Rectal smooth muscle tissue (tissue), 1 donor: Measurements from ENCODE around the gene BDNF.

Experiments
- H3K27ac ChIP-seq: one replicate; pipeline ENCODE4 v1.7.0; 2013; ENCODE audit warnings: low read depth, low read length, inconsistent platforms
- H3K27me3 ChIP-seq: one replicate; pipeline ENCODE4 v1.7.0; 2013; ENCODE audit warnings: low read length; ENCODE audit not compliant: control insufficient read depth, insufficient read depth
- H3K36me3 ChIP-seq: one replicate; pipeline ENCODE4 v1.7.0; 2013; ENCODE audit warnings: low read length; ENCODE audit not compliant: control insufficient read depth, insufficient read depth
- H3K4me1 ChIP-seq: one replicate; pipeline ENCODE4 v1.7.0; 2013; ENCODE audit warnings: low read length; ENCODE audit not compliant: control insufficient read depth, insufficient read depth
- H3K4me3 ChIP-seq: one replicate; pipeline ENCODE4 v1.7.0; 2013; ENCODE audit warnings: low read length
- H3K9ac ChIP-seq: one replicate; pipeline ENCODE4 v1.7.0; 2013; ENCODE audit warnings: low read length

BDNF gene

DNA sequence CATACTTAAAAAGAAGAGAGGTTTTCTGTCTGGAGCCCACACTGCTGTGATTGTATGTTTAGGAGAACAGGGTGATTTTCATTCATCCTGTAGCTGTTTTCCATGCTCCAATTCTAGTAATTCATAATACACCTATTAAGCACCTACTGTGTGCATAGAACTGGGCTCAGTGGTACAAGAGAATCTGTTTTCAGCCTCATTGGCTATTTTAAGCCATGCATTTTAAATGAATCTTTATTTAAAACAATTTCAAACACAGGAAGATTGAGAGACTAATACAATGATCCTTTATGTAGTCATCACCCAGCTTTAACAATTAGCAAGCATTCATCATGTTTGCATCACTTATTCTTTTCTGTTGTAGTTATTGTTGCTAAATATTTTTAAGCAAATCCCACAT is 86.2 kb downstream of the BDNF start:
- no peak overlapping the region for H3K27ac ChIP-seq
- H3K4me3 ChIP-seq: no peak overlapping the region
- H3K9ac ChIP-seq: no peak overlapping the region
- no peaks in the 10 kb centered on the region for H3K27me3 ChIP-seq
- H3K4me1 ChIP-seq: no peaks in the 10 kb centered on the region
- H3K36me3 ChIP-seq: no peaks in the 10 kb centered on the region

DNA sequence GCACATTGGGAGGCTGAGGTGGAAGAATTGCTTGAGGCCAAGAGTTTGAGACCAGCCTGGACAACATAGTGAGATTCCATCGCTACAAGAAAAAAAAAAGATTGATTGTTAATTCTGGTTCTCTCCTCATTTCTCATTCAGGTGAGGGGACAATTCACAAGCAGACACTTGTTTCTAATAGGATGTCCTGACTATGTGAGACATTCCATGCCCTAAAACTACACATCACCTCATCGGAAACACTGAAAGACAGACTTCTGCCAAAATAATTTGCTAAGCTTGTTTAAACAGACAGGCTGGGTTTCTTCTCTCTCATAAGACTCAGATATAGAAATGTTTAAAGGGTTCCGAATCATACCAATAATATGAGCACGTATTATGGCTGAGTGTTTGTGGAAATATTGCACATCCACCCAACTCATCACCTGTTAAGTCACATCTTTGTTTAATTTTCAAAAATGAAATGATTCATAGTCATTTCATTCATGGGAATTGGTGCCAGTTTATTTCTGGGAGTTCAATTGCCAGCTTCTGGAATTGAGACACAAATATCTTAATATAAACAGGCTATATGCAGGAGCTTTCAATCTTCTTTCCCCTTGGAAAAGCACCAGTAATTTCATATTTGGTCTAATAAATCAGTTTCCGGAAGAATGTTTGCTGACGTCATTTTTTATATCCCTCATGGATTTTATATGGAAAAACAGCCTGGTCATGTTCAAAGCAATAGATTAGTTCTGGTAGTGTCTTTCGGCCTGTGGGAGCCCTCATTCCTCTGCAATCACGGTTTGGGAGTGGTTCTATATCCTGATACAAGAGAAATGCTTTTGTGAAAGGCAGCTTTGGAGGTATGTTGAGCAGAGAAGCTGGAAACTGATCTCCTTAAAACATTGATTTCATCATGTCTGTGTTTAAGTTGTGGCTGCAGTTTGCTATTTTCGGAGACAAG is 87.0 kb downstream of the BDNF start:
- Histone ChIP-seq H3K27ac (no peak overlapping the region), H3K4me3 (no peak overlapping the region), H3K36me3 (no peaks in the 10 kb centered on the region)

DNA sequence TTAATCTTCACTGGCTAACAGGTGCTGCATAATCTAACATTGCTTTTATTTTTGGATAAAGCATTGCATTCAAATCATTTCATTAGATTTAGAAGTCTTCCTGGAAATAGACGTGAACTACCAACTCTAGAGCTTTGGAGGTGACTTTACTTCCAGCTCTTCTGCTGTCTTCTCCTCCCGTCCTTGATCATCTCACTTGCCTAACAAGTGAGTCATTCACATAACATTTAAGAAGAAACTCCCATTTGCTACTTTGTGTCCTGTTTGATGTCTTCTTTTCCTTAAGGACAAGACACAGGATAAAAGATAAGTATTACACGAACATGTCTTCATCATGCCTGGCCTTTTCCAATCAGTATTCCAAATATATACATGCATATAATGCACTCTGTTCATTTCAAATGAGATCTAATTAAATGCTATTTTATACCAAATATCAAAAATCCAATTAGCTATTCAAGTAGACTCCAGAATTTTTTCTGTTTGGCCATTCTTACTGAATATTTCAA is 88.3 kb downstream of the BDNF start:
- Histone ChIP-seq H3K27ac (no peak overlapping the region), H3K4me1 (no peaks in the 10 kb centered on the region), H3K36me3 (no peaks in the 10 kb centered on the region), H3K4me3 (no peak overlapping the region), H3K9ac (no peak overlapping the region), H3K27me3 (no peaks in the 10 kb centered on the region)

More for the DNA sequence above, 87.0 kb downstream of the BDNF start:
- Histone ChIP-seq H3K4me1 (no peaks in the 10 kb centered on the region), H3K9ac (no peak overlapping the region), H3K27me3 (no peaks in the 10 kb centered on the region)

DNA sequence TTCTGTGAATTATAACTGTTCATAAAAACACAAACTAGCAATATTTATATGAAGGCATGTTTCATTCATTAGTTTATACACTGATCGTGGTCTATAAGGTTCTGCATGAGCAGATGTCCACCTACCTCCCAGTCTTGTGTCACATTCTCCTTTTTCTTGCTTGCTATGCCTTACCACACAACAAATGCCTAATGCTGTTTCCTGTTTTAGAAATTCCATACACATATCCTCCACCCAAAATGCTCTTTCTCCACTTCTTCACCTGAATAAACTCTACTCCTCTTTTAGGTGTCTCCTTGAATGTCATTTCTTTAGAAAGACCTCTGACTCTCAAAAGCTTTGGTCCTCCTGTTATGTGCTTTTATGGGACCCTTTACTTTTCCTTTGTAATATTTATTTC is 88.9 kb downstream of the BDNF start:
- Histone ChIP-seq H3K27ac (no peak overlapping the region), H3K27me3 (no peaks in the 10 kb centered on the region), H3K36me3 (no peaks in the 10 kb centered on the region), H3K4me3 (no peak overlapping the region), H3K9ac (no peak overlapping the region), H3K4me1 (no peaks in the 10 kb centered on the region)

DNA sequence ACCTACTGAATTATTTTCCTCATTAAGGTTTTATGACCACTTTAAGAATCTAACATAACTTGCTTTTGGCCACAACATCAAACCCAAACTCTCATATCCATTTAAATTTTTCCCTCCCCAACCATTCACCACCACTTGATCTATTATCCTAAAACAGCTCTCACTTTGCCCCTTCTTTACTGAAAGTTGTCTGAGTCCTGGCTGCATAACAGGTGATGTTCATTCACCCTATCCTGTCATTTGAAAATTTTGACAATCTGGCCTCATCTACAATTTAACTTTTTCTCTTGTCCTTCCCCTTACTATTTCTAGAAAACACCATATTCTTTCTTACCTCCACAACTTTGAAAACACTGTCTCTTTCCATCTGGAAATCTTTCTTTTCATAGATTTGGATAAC is 89.3 kb downstream of the BDNF start:
- Histone ChIP-seq H3K4me1 (no peaks in the 10 kb centered on the region), H3K27ac (no peak overlapping the region), H3K36me3 (no peaks in the 10 kb centered on the region), H3K4me3 (no peak overlapping the region), H3K9ac (no peak overlapping the region), H3K27me3 (no peaks in the 10 kb centered on the region)

DNA sequence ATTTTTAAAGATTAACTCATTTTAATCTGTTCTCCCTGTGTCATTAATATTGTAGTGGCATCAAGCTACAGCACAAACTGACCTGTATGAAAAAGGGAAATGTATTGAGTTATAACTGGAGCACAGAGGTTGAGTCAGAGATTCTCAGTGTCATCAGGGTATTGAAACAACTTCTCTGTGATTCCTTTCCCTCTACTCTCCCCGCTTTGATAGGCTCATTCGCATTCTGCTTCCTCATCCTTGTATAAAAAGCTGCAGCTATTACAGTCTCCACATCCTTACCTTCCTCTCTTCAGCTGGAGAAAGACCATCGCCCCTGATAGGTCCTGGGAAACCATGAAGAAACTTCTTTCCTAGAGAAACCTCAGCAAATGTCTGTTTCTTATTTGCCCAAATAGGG is 90.0 kb downstream of the BDNF start:
- Histone ChIP-seq H3K36me3 (no peaks in the 10 kb centered on the region), H3K27ac (no peak overlapping the region), H3K27me3 (no peaks in the 10 kb centered on the region), H3K9ac (no peak overlapping the region), H3K4me3 (no peak overlapping the region), H3K4me1 (no peaks in the 10 kb centered on the region)

DNA sequence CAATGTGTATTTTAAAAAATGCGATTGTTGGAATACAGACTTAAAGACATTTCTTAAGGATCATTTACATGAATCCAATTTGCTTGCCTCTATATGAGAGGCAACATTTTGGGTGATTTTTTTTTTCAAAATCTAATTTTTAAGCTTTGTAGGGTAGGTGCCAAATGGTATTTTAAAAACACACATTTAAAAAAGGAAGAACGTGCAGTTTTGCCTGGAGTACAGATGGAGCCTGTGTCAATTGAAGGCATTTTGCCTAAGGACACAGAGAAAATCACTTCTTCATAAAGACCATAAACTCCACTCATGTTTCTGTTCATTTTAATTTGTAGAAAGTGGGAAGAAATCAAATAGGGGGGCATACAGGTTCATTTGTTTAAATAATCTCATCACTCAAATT is 91.3 kb downstream of the BDNF start:
- H3K4me3 ChIP-seq: no peak overlapping the region
- no peak overlapping the region for H3K9ac ChIP-seq
- H3K27me3 ChIP-seq: no peaks in the 10 kb centered on the region
- no peak overlapping the region for H3K27ac ChIP-seq
- no peaks in the 10 kb centered on the region for H3K4me1 ChIP-seq
- H3K36me3 ChIP-seq: no peaks in the 10 kb centered on the region

DNA sequence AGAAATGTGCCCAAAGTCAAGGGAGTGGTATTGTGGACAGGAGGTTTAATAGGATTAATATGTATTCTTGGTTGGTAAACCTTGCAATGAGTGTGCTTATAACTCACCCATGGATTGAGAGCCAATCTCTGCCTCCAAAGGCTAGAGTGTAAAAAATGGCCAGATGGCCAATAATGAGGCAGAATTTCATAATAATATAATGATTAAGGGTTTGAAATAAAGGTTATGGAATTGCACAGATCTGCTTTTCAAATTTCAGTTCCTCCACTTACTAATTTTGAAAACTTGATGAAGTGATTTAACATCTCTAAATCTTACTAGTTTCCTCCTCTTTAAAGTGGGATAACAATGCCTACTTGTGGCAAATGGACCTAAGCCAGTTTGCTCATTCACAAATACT is 94.8 kb downstream of the BDNF start:
- no peaks in the 10 kb centered on the region for H3K27me3 ChIP-seq
- no peaks in the 10 kb centered on the region for H3K36me3 ChIP-seq
- no peaks in the 10 kb centered on the region for H3K4me1 ChIP-seq
- no peak overlapping the region for H3K9ac ChIP-seq
- no peak overlapping the region for H3K27ac ChIP-seq
- H3K4me3 ChIP-seq: no peak overlapping the region
